ENCODE data around the gene PEAK1.

Gene PEAK1

DNA sequence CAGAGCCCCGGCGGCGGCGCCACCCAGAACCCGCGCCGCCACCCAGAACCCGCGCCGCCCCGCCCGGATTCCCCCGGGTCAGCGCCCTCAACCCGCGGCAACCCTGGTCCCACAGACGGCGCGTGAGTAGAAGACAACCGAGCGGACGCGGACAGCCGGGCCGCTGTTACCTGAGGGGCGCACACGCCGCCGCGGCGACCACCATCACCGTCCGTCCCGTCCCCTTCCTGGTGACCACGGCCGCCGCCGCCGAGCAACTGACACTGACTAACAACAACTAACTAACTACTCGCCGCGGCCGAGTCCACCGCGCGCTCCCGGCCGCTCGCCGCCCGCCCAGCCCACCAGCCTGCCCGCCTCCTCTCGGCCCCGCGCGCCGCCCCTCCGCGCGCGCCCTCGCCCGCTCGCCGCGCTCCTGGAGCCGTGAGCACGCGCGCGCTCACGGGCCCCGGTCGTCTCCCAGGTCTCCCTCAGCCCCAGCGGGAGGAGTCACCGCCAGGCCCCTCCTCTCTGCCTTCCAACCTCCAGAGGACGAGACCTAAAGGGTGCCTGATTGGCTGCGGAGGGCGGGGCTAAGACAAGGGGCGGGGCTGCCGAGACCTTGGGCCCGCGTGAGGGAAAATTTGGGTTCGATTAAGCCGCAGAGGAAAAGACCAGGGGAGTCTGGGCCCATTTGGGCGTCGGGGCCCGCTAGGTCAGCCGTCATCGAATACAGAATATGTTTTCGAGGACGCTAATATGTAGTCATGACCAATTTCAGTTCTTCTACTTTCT, at the start of gene PEAK1 (continued):
- TF ChIP-seq, protein P1, sequence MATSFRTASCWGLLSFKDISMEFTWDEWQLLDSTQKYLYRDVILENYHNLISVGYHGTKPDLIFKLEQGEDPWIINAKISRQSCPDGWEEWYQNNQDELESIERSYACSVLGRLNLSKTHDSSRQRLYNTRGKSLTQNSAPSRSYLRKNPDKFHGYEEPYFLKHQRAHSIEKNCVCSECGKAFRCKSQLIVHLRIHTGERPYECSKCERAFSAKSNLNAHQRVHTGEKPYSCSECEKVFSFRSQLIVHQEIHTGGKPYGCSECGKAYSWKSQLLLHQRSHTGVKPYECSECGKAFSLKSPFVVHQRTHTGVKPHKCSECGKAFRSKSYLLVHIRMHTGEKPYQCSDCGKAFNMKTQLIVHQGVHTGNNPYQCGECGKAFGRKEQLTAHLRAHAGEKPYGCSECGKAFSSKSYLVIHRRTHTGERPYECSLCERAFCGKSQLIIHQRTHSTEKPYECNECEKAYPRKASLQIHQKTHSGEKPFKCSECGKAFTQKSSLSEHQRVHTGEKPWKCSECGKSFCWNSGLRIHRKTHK (tag by site-specific recombination; IDR thresholded peaks at IDR 0.05) = no peak
- no peak for TF ChIP-seq ZNF138 (tag by site-specific recombination; IDR thresholded peaks at IDR 0.05; ENCODE audit: borderline replicate concordance)
- TF ChIP-seq, protein P2, sequence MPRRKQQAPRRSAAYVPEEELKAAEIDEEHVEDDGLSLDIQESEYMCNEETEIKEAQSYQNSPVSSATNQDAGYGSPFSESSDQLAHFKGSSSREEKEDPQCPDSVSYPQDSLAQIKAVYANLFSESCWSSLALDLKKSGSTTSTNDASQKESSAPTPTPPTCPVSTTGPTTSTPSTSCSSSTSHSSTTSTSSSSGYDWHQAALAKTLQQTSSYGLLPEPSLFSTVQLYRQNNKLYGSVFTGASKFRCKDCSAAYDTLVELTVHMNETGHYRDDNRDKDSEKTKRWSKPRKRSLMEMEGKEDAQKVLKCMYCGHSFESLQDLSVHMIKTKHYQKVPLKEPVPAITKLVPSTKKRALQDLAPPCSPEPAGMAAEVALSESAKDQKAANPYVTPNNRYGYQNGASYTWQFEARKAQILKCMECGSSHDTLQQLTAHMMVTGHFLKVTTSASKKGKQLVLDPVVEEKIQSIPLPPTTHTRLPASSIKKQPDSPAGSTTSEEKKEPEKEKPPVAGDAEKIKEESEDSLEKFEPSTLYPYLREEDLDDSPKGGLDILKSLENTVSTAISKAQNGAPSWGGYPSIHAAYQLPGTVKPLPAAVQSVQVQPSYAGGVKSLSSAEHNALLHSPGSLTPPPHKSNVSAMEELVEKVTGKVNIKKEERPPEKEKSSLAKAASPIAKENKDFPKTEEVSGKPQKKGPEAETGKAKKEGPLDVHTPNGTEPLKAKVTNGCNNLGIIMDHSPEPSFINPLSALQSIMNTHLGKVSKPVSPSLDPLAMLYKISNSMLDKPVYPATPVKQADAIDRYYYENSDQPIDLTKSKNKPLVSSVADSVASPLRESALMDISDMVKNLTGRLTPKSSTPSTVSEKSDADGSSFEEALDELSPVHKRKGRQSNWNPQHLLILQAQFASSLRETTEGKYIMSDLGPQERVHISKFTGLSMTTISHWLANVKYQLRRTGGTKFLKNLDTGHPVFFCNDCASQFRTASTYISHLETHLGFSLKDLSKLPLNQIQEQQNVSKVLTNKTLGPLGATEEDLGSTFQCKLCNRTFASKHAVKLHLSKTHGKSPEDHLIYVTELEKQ (tag by site-specific recombination; IDR thresholded peaks at IDR 0.05; ENCODE audit: borderline replicate concordance) = 0 out of 2 replicates have a peak, but pooled peaks have one; percentile 36
- no peak for TF ChIP-seq ZNF121 (tag by site-specific recombination; IDR thresholded peaks at IDR 0.05)
- TF ChIP-seq KLF9 (tag by site-specific recombination; IDR thresholded peaks at IDR 0.05; ENCODE audit: low read depth) = 0 out of 2 replicates have a peak, but pooled peaks have one; percentile 31
- TF ChIP-seq, protein P3, sequence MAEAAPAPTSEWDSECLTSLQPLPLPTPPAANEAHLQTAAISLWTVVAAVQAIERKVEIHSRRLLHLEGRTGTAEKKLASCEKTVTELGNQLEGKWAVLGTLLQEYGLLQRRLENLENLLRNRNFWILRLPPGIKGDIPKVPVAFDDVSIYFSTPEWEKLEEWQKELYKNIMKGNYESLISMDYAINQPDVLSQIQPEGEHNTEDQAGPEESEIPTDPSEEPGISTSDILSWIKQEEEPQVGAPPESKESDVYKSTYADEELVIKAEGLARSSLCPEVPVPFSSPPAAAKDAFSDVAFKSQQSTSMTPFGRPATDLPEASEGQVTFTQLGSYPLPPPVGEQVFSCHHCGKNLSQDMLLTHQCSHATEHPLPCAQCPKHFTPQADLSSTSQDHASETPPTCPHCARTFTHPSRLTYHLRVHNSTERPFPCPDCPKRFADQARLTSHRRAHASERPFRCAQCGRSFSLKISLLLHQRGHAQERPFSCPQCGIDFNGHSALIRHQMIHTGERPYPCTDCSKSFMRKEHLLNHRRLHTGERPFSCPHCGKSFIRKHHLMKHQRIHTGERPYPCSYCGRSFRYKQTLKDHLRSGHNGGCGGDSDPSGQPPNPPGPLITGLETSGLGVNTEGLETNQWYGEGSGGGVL (tag by site-specific recombination; IDR thresholded peaks at IDR 0.05) = peak; percentile 76
- TF ChIP-seq ZNF311 (tag by site-specific recombination; IDR thresholded peaks at IDR 0.05; ENCODE audit: borderline replicate concordance) = no peak
- TF ChIP-seq ZNF629 (tag by site-specific recombination; IDR thresholded peaks at IDR 0.05) = no peak
- TF ChIP-seq ZFP69B (tag by site-specific recombination; IDR thresholded peaks at IDR 0.05) = no peak
- no peak for TF ChIP-seq ZNF544 (tag by site-specific recombination; IDR thresholded peaks at IDR 0.05)
- no peak for TF ChIP-seq ZNF707 (tag by site-specific recombination; IDR thresholded peaks at IDR 0.05)
- peak; percentile 64 for TF ChIP-seq KLF8 (tag by site-specific recombination; IDR thresholded peaks at IDR 0.05)
- no peak for TF ChIP-seq ZNF571 (tag by site-specific recombination; IDR thresholded peaks at IDR 0.05)
- no peak for TF ChIP-seq ZNF558 (tag by site-specific recombination; IDR thresholded peaks at IDR 0.05)
- TF ChIP-seq SP7 (tag by site-specific recombination; IDR thresholded peaks at IDR 0.05) = peak; percentile 38; the same call in 1 of the 2 replicates
- TF ChIP-seq ZNF10 (tag by site-specific recombination; IDR thresholded peaks at IDR 0.05) = 0 out of 2 replicates have a peak, but pooled peaks have one; percentile 37
- no peak for TF ChIP-seq SCRT1 (tag by site-specific recombination; IDR thresholded peaks at IDR 0.05; ENCODE audit: borderline replicate concordance)
- 0 out of 2 replicates have a peak, but pooled peaks have one; percentile 5 for TF ChIP-seq ZEB2 (tag by site-specific recombination; IDR thresholded peaks at IDR 0.05)

DNA sequence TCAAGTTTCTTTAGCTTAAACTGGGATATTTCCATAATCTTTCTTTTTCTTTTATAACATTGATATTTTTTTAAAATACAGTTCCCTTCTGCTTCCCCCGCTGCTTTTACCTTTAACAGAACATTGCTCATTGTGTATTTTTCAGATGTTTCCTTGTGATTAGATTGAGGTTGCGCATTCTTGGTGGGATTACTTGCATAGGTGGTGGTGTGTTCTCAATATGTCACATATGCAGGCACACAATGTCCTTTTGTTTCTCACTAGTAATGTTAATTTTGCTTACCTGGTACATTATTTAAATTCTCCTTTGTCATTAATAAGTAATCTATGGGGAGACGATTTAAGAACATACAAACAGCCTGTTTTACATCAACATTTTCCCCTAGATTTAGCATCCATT, 49.0 kb upstream of the PEAK1 start:
- peaks cover 5% of the 10 kb centered on the region; the same call in 1 of the 2 replicates for H3K4me1 ChIP-seq (ENCODE audit: control insufficient read depth, insufficient read depth, low read length)
- ChIA-PET POLR2A (no interaction called here), CTCF (no interaction called here)
- TF ChIP-seq RBAK (tag by site-specific recombination; IDR thresholded peaks at IDR 0.05) (no peak), ZNF571 (tag by site-specific recombination; IDR thresholded peaks at IDR 0.05) (no peak)
- TF ChIP-seq, protein P4, sequence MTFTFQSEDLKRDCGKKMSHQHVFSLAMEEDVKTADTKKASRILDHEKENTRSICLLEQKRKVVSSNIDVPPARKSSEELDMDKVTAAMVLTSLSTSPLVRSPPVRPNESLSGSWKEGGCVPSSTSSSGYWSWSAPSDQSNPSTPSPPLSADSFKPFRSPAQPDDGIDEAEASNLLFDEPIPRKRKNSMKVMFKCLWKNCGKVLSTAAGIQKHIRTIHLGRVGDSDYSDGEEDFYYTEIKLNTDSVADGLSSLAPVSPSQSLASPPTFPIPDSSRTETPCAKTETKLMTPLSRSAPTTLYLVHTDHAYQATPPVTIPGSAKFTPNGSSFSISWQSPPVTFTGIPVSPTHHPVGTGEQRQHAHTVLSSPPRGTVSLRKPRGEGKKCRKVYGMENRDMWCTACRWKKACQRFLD (tag by site-specific recombination; IDR thresholded peaks at IDR 0.05) = no peak
- H3K27ac ChIP-seq (ENCODE audit: extremely low read depth, low read depth, low read length) = no peak overlapping the region
- no peak overlapping the region for H3K4me3 ChIP-seq (ENCODE audit: low read depth, low read length)
- H3K9me3 ChIP-seq (ENCODE audit: control insufficient read depth, insufficient read depth, low read depth, low read length) = no peaks in the 10 kb centered on the region
- H3K36me3 ChIP-seq (ENCODE audit: control insufficient read depth in 2 of 2, insufficient read depth in 1 of 2, low read length in 2 of 2) = peaks cover 73% of the 10 kb centered on the region in 2 experiments

Measured in HEK293 (cell line).